HepG2 (cell line): Measurements from ENCODE around the gene GLIS1. TPM values are rescaled to one million over a fixed set of nuclear protein-coding genes. Genes with fewer than 3 reads are reported as not detected.

ENCODE experiments used
- ATAC-seq: fragments of 200-7000 bp; cut with Tn5 transposase; 3 replicates; pipeline ENCODE4 v1.9.1; 2020; ENCODE audit warnings: mild to moderate bottlenecking, moderate library complexity
- BruUV-seq: library from RNA; stranded (reverse); fragments of 400-500 nt; replicated peaks from 2 replicates; lab custom pipeline; 2021; lab: Mats Ljungman, UMichigan
- CTCF ChIA-PET: fragments of 300-600 bp; formaldehyde crosslinking; extraction: SDS; loops from one replicate; lab custom pipeline; 2021; ENCODE audit warnings: low total read pairs, inconsistent platforms, low intra/inter-chr PET ratio; lab: Yijun Ruan, JAX
- POLR2A ChIA-PET: fragments of 350-600 bp; sonication (Branson Sonifier 250); formaldehyde crosslinking; loops from one replicate; lab custom pipeline; 2020; ENCODE audit warnings: antibody characterized with exemption, inconsistent platforms; lab: Yijun Ruan, JAX
- DNase-seq: peaks from one replicate; pipeline ENCODE4 v3.0.0-alpha.2; 2015; ENCODE audit warnings: low spot score
- FAIRE-seq: peaks from 3 replicates; lab custom pipeline; 2011; peaks lifted over from hg19 to GRCh38; lab: Jason Lieb, UNC
- H2AFZ ChIP-seq: one replicate; pipeline ENCODE4 v1.6.1; 2011; ENCODE audit warnings: low read length, inconsistent platforms
- H3K27ac ChIP-seq: fragments of 300-600 bp; 3 replicates; pipeline ENCODE4 v1.8.0; 2011; ENCODE audit warnings: mixed run types, mild to moderate bottlenecking, mixed read lengths, low read length, inconsistent platforms; ENCODE audit not compliant: insufficient read depth; ENCODE audit errors: extremely low read length
- H3K27me3 ChIP-seq, 2 experiments: fragments of 200-600 bp in 1 of 2; 2 replicates in 1 of 2; 3 replicates in 1 of 2; pipeline versions ENCODE4 v1.6.0 to v1.8.0; 2011; ENCODE audit warnings: low read length in 2 of 2, mild to moderate bottlenecking in 2 of 2, moderate library complexity in 2 of 2, inconsistent platforms in 1 of 2; ENCODE audit not compliant: insufficient read depth in 2 of 2, control insufficient read depth in 1 of 2
- H3K36me3 ChIP-seq, 2 experiments: fragments of 200-600 bp in 1 of 2; replicated peaks in 1 of 2; 2 replicates in 1 of 2; 3 replicates in 1 of 2; pipeline versions ENCODE4 v1.5.1 to v1.8.0; 2011; ENCODE audit warnings: low read length in 2 of 2, inconsistent platforms in 1 of 2; ENCODE audit not compliant: insufficient read depth in 2 of 2, control insufficient read depth in 1 of 2
- H3K4me1 ChIP-seq: 2 replicates; pipeline ENCODE4 v1.5.1; 2012; ENCODE audit warnings: low read length, inconsistent platforms; ENCODE audit not compliant: insufficient read depth
- H3K4me2 ChIP-seq: 2 replicates; pipeline ENCODE4 v1.6.0; 2011; ENCODE audit warnings: low read depth, low read length, inconsistent platforms
- H3K4me3 ChIP-seq, 3 experiments: fragments of 200-600 bp in 1 of 3; sonication (generic), shearing (Covaris generic) in 1 of 3; replicated peaks in 1 of 3; 2 replicates each; pipeline ENCODE4 v1.5.1; 2011 to 2016; ENCODE audit warnings: low read length in 3 of 3, inconsistent platforms in 2 of 3, low read depth in 2 of 3, mild to moderate bottlenecking in 2 of 3, control low read depth in 1 of 3, mixed read lengths in 1 of 3; ENCODE audit not compliant: insufficient read depth in 1 of 3
- H3K79me2 ChIP-seq: one replicate; pipeline ENCODE4 v1.6.1; 2011; ENCODE audit warnings: low read length, inconsistent platforms; ENCODE audit not compliant: insufficient read depth
- H3K9ac ChIP-seq: 2 replicates; pipeline ENCODE4 v1.6.0; 2011; ENCODE audit warnings: mild to moderate bottlenecking, low read depth, low read length, inconsistent platforms; ENCODE audit not compliant: insufficient read depth
- H3K9me3 ChIP-seq: 2 replicates; pipeline ENCODE4 v1.5.1; 2012; ENCODE audit warnings: mild to moderate bottlenecking, low read length
- H4K20me1 ChIP-seq: 2 replicates; pipeline ENCODE4 v1.6.0; 2011; ENCODE audit warnings: inconsistent platforms, mild to moderate bottlenecking, low read length, moderate library complexity; ENCODE audit not compliant: insufficient read depth
- EED ChIP-seq: sonication (generic); formaldehyde crosslinking; IDR thresholded peaks from 2 replicates; pipeline ENCODE4 v1.5.0; 2020; ENCODE audit warnings: mild to moderate bottlenecking, missing genetic modification reagents
- POLR2AphosphoS5 ChIP-seq: IDR thresholded peaks from 2 replicates; pipeline ENCODE4 v1.6.1; 2012; ENCODE audit warnings: low read depth, low read length
- ZBTB20 ChIP-seq: sonication (generic); formaldehyde crosslinking; IDR thresholded peaks from 2 replicates; pipeline ENCODE4 v1.8.1; 2023; ENCODE audit warnings: missing genetic modification reagents, low read depth, mild to moderate bottlenecking, borderline replicate concordance
- ZNF552 ChIP-seq: sonication (generic); formaldehyde crosslinking; IDR thresholded peaks from 2 replicates; pipeline ENCODE4 v1.9.0; 2022; ENCODE audit warnings: missing genetic modification reagents, mild to moderate bottlenecking, borderline replicate concordance
- ZNF7 ChIP-seq: IDR thresholded peaks from 2 replicates; pipeline ENCODE4 v1.6.1; 2016; ENCODE audit warnings: missing biosample characterization, missing genetic modification reagents
- ZNF878 ChIP-seq: sonication (generic); formaldehyde crosslinking; IDR thresholded peaks from 2 replicates; pipeline ENCODE4 v1.8.1; 2023; ENCODE audit warnings: mild to moderate bottlenecking, missing genetic modification reagents, moderate library complexity
- ZSCAN12 ChIP-seq: sonication (generic); formaldehyde crosslinking; IDR thresholded peaks from 2 replicates; pipeline ENCODE4 v1.9.0; 2021; ENCODE audit warnings: mild to moderate bottlenecking, missing genetic modification reagents
- WGBS: methylation state at CpG from one replicate; pipeline ENCODE4 v1.1.6; 2017; ENCODE audit warnings: low lambda C conversion rate; 5-methylcytosine and 5-hydroxymethylcytosine counted together
- in situ Hi-C: cut with HindIII; loops from 2 replicates; pipeline ENCODE4 v1.10.0; 2017; ENCODE audit warnings: low pct_unique_long_range_greater_than_20kb; ENCODE audit not compliant: extremely low pct_ligation_motif_present
- intact Hi-C: fragments of 100-400 bp; cut with micrococcal nuclease; formaldehyde crosslinking; loops from one replicate; pipeline ENCODE4 v1.10.0; 2022; ENCODE audit not compliant: unreplicated experiment
- polyA plus RNA-seq, 8 experiments: library from polyadenylated mRNA; depleted of rRNA in 3 of 8; stranded (reverse) in 7 of 8; unstranded in 1 of 8; fragments of >200 nt; fragmentation: Illumina TruSeq in 4 of 8; extraction: Trizol in 4 of 8; gene quantifications; 2 replicates each; pipeline versions ENCODE4 v1.2.1 to v1.2.3, GENCODE V29; 2011 to 2016; ENCODE audit warnings: low read depth in 4 of 8, missing spikeins in 1 of 8, mixed read lengths in 1 of 8; ENCODE audit not compliant: insufficient read depth in 1 of 8
- total RNA-seq, 5 experiments: library from RNA; depleted of rRNA; stranded (reverse); fragments of >200 nt; fragmentation: Illumina TruSeq; extraction: Trizol; gene quantifications; 2 replicates each; pipeline ENCODE4 v1.2.3, GENCODE V29; 2016; ENCODE audit warnings: low read depth in 1 of 5
- TF ChIP-seq, protein P1 (sequence below): sonication (generic); formaldehyde crosslinking; IDR thresholded peaks from 2 replicates; pipeline ENCODE4 v1.4.0; 2020; ENCODE audit warnings: missing genetic modification reagents
- TF ChIP-seq, protein P2 (sequence below): sonication (generic); formaldehyde crosslinking; IDR thresholded peaks from 2 replicates; pipeline ENCODE4 v1.8.0; 2022; ENCODE audit warnings: low read depth, missing genetic modification reagents
- TF ChIP-seq, protein P3 (sequence below): sonication (generic); formaldehyde crosslinking; IDR thresholded peaks from 2 replicates; pipeline ENCODE4 v1.9.0; 2021; ENCODE audit warnings: missing genetic modification reagents, mild to moderate bottlenecking, borderline replicate concordance
- TF ChIP-seq, protein P4 (sequence below): sonication (generic); formaldehyde crosslinking; IDR thresholded peaks from 2 replicates; pipeline ENCODE4 v1.5.1; 2020; ENCODE audit warnings: mild to moderate bottlenecking, missing genetic modification reagents, borderline replicate concordance

Gene GLIS1
- total and polyA plus RNA-seq, 2 of the 13 experiments (the other 11 are each of a cell fraction or from before 2014, with no cell fraction given), result 0.03 TPM; not detected in 1

DNA sequence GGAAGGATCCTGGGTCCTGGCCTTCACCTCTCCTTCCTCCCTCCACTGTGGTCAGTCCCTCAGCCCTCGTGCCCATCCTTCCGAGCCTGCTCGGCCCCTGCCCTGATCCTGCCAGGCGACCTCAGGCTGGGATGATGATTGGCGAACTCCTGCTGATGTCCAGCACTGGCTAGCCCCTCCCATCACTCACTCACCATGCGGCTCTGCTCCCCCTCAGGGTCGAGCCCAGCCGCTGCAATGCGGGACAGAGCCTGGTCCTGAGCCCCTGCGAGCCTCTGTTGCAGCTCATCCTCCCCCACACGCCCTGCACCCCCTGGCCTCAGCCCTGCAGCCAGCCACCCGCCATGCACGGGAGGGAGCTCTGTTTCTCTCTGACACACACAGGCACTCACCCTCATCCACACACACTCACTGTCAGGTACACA, 179.6 kb downstream of the GLIS1 start (continued):
- TF ChIP-seq, protein P1, sequence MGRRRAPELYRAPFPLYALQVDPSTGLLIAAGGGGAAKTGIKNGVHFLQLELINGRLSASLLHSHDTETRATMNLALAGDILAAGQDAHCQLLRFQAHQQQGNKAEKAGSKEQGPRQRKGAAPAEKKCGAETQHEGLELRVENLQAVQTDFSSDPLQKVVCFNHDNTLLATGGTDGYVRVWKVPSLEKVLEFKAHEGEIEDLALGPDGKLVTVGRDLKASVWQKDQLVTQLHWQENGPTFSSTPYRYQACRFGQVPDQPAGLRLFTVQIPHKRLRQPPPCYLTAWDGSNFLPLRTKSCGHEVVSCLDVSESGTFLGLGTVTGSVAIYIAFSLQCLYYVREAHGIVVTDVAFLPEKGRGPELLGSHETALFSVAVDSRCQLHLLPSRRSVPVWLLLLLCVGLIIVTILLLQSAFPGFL (CRISPR knock-in tag), result no peak
- no peak for TF ChIP-seq ZBTB20
- no peak for TF ChIP-seq EED (CRISPR knock-in tag)
- no peak for TF ChIP-seq ZNF878 (CRISPR knock-in tag)
- TF ChIP-seq, all 625 proteins: peak for 0

DNA sequence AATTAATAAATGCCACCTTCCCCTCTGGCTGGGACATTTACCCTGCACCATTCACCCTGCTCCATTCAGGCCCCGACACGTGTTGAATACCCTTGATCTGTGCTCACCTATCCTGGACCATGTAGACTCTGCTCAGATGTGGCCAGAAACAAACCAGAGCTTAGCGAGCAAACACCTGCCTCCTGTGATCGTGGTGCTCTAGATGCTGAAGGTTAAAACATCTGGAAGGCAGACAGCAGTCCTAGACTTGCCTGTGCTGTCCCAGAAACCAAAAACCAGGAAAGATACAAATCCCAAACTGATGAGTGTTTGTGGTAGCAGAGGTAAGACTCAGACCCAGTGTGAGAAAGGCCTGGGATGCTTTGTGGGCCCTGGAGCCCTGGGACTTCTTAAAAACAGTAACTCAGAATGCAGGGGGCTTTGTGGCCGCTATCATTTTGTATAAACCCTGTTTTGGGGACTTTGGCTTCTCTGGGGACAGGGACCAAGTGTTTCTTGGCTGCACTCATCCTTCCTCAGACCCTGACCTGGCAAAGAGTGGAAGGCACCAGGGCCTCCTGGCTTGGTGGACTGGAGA, 180.1 kb downstream of the GLIS1 start:
- POLR2A ChIA-PET, result no interaction called here
- no peak for ATAC-seq
- peaks cover 5 to 36% of the 10 kb centered on the region in 2 experiments; a peak in 3 of 5 replicates for H3K27me3 ChIP-seq
- no peaks in the 10 kb centered on the region for H3K36me3 ChIP-seq
- no peak overlapping the region for H3K4me3 ChIP-seq
- H3K4me2 ChIP-seq, result no peak overlapping the region
- H3K4me1 ChIP-seq, result no peaks in the 10 kb centered on the region
- TF ChIP-seq ZNF552 (no peak), ZNF7 (CRISPR knock-in tag) (no peak), ZSCAN12 (CRISPR knock-in tag) (no peak), POLR2AphosphoS5 (no peak)
- TF ChIP-seq, protein P2, sequence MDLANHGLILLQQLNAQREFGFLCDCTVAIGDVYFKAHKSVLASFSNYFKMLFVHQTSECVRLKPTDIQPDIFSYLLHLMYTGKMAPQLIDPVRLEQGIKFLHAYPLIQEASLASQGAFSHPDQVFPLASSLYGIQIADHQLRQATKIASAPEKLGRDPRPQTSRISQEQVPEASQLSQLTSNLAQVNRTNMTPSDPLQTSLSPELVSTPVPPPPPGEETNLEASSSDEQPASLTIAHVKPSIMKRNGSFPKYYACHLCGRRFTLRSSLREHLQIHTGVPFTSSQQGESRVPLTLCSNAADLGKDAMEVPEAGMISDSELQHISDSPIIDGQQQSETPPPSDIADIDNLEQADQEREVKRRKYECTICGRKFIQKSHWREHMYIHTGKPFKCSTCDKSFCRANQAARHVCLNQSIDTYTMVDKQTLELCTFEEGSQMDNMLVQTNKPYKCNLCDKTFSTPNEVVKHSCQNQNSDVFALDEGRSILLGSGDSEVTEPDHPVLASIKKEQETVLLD (CRISPR knock-in tag), result no peak
- TF ChIP-seq, protein P3, sequence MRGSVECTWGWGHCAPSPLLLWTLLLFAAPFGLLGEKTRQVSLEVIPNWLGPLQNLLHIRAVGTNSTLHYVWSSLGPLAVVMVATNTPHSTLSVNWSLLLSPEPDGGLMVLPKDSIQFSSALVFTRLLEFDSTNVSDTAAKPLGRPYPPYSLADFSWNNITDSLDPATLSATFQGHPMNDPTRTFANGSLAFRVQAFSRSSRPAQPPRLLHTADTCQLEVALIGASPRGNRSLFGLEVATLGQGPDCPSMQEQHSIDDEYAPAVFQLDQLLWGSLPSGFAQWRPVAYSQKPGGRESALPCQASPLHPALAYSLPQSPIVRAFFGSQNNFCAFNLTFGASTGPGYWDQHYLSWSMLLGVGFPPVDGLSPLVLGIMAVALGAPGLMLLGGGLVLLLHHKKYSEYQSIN (CRISPR knock-in tag), result no peak
- TF ChIP-seq, protein P4, sequence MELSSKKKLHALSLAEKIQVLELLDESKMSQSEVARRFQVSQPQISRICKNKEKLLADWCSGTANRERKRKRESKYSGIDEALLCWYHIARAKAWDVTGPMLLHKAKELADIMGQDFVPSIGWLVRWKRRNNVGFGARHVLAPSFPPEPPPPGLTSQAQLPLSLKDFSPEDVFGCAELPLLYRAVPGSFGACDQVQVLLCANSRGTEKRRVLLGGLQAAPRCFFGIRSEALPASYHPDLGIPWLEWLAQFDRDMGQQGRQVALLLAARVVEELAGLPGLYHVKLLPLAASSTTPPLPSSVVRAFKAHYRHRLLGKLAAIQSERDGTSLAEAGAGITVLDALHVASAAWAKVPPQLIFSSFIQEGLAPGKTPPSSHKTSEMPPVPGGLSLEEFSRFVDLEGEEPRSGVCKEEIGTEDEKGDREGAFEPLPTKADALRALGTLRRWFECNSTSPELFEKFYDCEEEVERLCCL (CRISPR knock-in tag), result no peak
- TF ChIP-seq, all 625 proteins: peak for 0
- intact Hi-C loops, result no loop called here
- no peaks in the 10 kb centered on the region for H3K79me2 ChIP-seq
- in situ Hi-C loops, result no loop called here
- no TSS peak for BruUV-seq
- CTCF ChIA-PET, result no interaction called here
- no peaks in the 10 kb centered on the region for H3K9me3 ChIP-seq
- H3K9ac ChIP-seq, result no peak overlapping the region
- no peak overlapping the region for H3K27ac ChIP-seq
- FAIRE-seq, result no peak
- no peaks in the 10 kb centered on the region for H4K20me1 ChIP-seq
- DNase-seq, result no peak
- no peak overlapping the region for H2AFZ ChIP-seq
- WGBS, result 0% methylated on average over 4 of the region's 5 CpGs
